ENCODE data around the gene SINHCAF. TPM values are rescaled to one million over a fixed set of nuclear protein-coding genes. Genes with fewer than 3 reads are reported as not detected.
"Not testable (repeated sequence)": the region's sequence is repeated elsewhere in the genome, so short reads cannot be mapped to it uniquely, and the experiment has no call there.

The SINHCAF gene
- total and polyA plus RNA-seq, 2 donors (not counting 1 experiment from before 2014, with no cell fraction given) = 13.2 to 16.4 TPM

GRCh38 chr12:31259136-31259886, 66.6 kb downstream of the SINHCAF start:
- DNase-seq (ENCODE audit: low read depth in 2 of 2) = peak in 1 of 2 donors; percentile 11
- Histone ChIP-seq H4K20me1 (ENCODE audit: control insufficient read depth, extremely low read depth, insufficient read depth, low read length) (no peaks in the 10 kb centered on the region), H3K79me2 (ENCODE audit: control insufficient read depth, insufficient read depth, low read length) (no peaks in the 10 kb centered on the region), H3K9me3 (ENCODE audit: control insufficient read depth, insufficient read depth, low read depth, low read length) (no peaks in the 10 kb centered on the region), H2AFZ (ENCODE audit: low read length) (no peak overlapping the region), H3K4me1 (ENCODE audit: control insufficient read depth, extremely low read depth, insufficient read depth, low read length) (no peaks in the 10 kb centered on the region), H3K4me2 (ENCODE audit: extremely low read depth, insufficient read depth, low read length) (no peak overlapping the region), H3K9ac (ENCODE audit: insufficient read depth, low read length) (no peak overlapping the region), H3K27me3 (ENCODE audit: control insufficient read depth, insufficient read depth, low read length) (no peaks in the 10 kb centered on the region), H3K27ac (ENCODE audit: insufficient read depth, low read length) (no peak overlapping the region), H3K4me3 (replicated peaks in 1 of 4; ENCODE audit: control extremely low read depth in 1 of 4, insufficient read depth in 1 of 4, low read depth in 3 of 4, low read length in 4 of 4) (no peak overlapping the region), H3K36me3 (ENCODE audit: control insufficient read depth, insufficient read depth, low read length) (no peaks in the 10 kb centered on the region)
- TF ChIP-seq EZH2 (IDR thresholded peaks at IDR 0.05; ENCODE audit: low read length, missing control alignments) (no peak), CTCF (conservative IDR thresholded peaks at IDR 0.05 in 1 of 2, IDR thresholded peaks at IDR 0.05 in 1 of 2; ENCODE audit: low read depth in 1 of 2, low read length in 2 of 2) (no peak)

- TF ChIP-seq EZH2 (IDR thresholded peaks at IDR 0.05; ENCODE audit: low read length, missing control alignments) (no peak), CTCF (conservative IDR thresholded peaks at IDR 0.05 in 1 of 2, IDR thresholded peaks at IDR 0.05 in 1 of 2; ENCODE audit: low read depth in 1 of 2, low read length in 2 of 2) (no peak)
- H3K27me3 ChIP-seq (ENCODE audit: control insufficient read depth, insufficient read depth, low read length) = no peaks in the 10 kb centered on the region
- no peaks in the 10 kb centered on the region for H3K36me3 ChIP-seq (ENCODE audit: control insufficient read depth, insufficient read depth, low read length)
- H3K4me3 ChIP-seq (replicated peaks in 1 of 4; ENCODE audit: control extremely low read depth in 1 of 4, insufficient read depth in 1 of 4, low read depth in 3 of 4, low read length in 4 of 4) = no peak overlapping the region
- no peaks in the 10 kb centered on the region for H3K9me3 ChIP-seq (ENCODE audit: control insufficient read depth, insufficient read depth, low read depth, low read length)
- H3K9ac ChIP-seq (ENCODE audit: insufficient read depth, low read length) = no peak overlapping the region
- H4K20me1 ChIP-seq (ENCODE audit: control insufficient read depth, extremely low read depth, insufficient read depth, low read length) = no peaks in the 10 kb centered on the region
- no peak overlapping the region for H3K27ac ChIP-seq (ENCODE audit: insufficient read depth, low read length)
- no peak overlapping the region for H3K4me2 ChIP-seq (ENCODE audit: extremely low read depth, insufficient read depth, low read length)
- no peaks in the 10 kb centered on the region for H3K79me2 ChIP-seq (ENCODE audit: control insufficient read depth, insufficient read depth, low read length)
- H2AFZ ChIP-seq (ENCODE audit: low read length) = no peak overlapping the region
- no peaks in the 10 kb centered on the region for H3K4me1 ChIP-seq (ENCODE audit: control insufficient read depth, extremely low read depth, insufficient read depth, low read length)
- no peak for DNase-seq (ENCODE audit: low read depth in 2 of 2)
Measured at GRCh38 chr12:31257784-31258183, 68.2 kb downstream of the SINHCAF start.

- H3K4me3 ChIP-seq (replicated peaks in 1 of 4; ENCODE audit: control extremely low read depth in 1 of 4, insufficient read depth in 1 of 4, low read depth in 3 of 4, low read length in 4 of 4) = peak overlapping the region in 2 of 4 experiments; percentile 10 to 27
- H3K4me2 ChIP-seq (ENCODE audit: extremely low read depth, insufficient read depth, low read length); H2AFZ ChIP-seq (ENCODE audit: low read length): not testable (repeated sequence)
Measured at GRCh38 chr12:31251707-31252611, 74.0 kb downstream of the SINHCAF start.

More at GRCh38 chr12:31251707-31252611, 74.0 kb downstream of the SINHCAF start:
- H3K9me3 ChIP-seq (ENCODE audit: control insufficient read depth, insufficient read depth, low read depth, low read length); H3K79me2 ChIP-seq (ENCODE audit: control insufficient read depth, insufficient read depth, low read length); H3K27ac ChIP-seq (ENCODE audit: insufficient read depth, low read length); H3K27me3 ChIP-seq (ENCODE audit: control insufficient read depth, insufficient read depth, low read length); H3K9ac ChIP-seq (ENCODE audit: insufficient read depth, low read length); H3K4me1 ChIP-seq (ENCODE audit: control insufficient read depth, extremely low read depth, insufficient read depth, low read length); H4K20me1 ChIP-seq (ENCODE audit: control insufficient read depth, extremely low read depth, insufficient read depth, low read length); H3K36me3 ChIP-seq (ENCODE audit: control insufficient read depth, insufficient read depth, low read length): not testable (repeated sequence)
- DNase-seq (ENCODE audit: low read depth in 2 of 2) = peak in 1 of 2 donors; percentile 8
